Testis (tissue), 3 donors: ENCODE results near the gene MRPL10. TPM values are rescaled to one million over a fixed set of nuclear protein-coding genes. Genes with fewer than 3 reads are reported as not detected.
A peak's percentile ranks its signal among the peaks of the same experiment; 100 is the strongest.

ENCODE experiments used
- DNase-seq: peaks from one replicate; pipeline ENCODE4 v3.0.0-alpha.2; 2019
- H3K27ac ChIP-seq, 2 donors: fragments of 200-600 bp; sonication (generic); one replicate each; pipeline ENCODE4 v1.5.1; 2019
- H3K27me3 ChIP-seq: fragments of 200-600 bp; sonication (generic); one replicate; pipeline ENCODE4 v1.5.1; 2019
- H3K36me3 ChIP-seq: fragments of 200-600 bp; sonication (generic); one replicate; pipeline ENCODE4 v1.5.1; 2017; ENCODE audit warnings: low read depth; ENCODE audit errors: missing control alignments
- H3K4me1 ChIP-seq: fragments of 200-600 bp; sonication (generic); one replicate; pipeline ENCODE4 v1.5.1; 2019
- H3K4me3 ChIP-seq, 2 donors: fragments of 200-600 bp; sonication (generic); one replicate each; pipeline ENCODE4 v1.5.1; 2017 to 2019
- H3K9me3 ChIP-seq: fragments of 200-600 bp; sonication (generic); one replicate; pipeline ENCODE4 v1.5.1; 2017
- POLR2A ChIP-seq: fragments of 450-650 bp; IDR thresholded peaks from one replicate; pipeline ENCODE4 v1.6.1; 2017; ENCODE audit warnings: antibody characterized with exemption, mild to moderate bottlenecking, moderate library complexity
- WGBS, 2 donors: methylation state at CpG; one replicate each; pipeline ENCODE4 v1.1.5; 2018; 5-methylcytosine and 5-hydroxymethylcytosine counted together
- intact Hi-C: fragments of 100-400 bp; cut with DNase I; formaldehyde crosslinking; loops from one replicate; pipeline ENCODE4 v1.15.1; 2023; ENCODE audit warnings: low total_unique reads
- polyA plus RNA-seq: library from polyadenylated mRNA; stranded (reverse); fragments of 350-450 nt; fragmentation: Illumina TruSeq; extraction: RNeasy Lipid Tissue Mini Kit (QIAGEN cat#74804); gene quantifications from one replicate; pipeline ENCODE4 v1.2.3, GENCODE V29; 2014; ENCODE audit warnings: low read depth, low replicate concordance; ENCODE audit not compliant: insufficient read depth
- total RNA-seq, 2 donors: library from RNA; depleted of rRNA; stranded (reverse); fragments of >200 nt; gene quantifications; one replicate each; pipeline ENCODE4 v1.2.3, GENCODE V29; 2016
- TF ChIP-seq, protein P1 (sequence below), 3 experiments: fragments of 450-650 bp in 2 of 3; fragments of 200-600 bp in 1 of 3; sonication (generic) in 1 of 3; IDR thresholded peaks; one replicate each; pipeline ENCODE4 v1.5.1; 2016 to 2019; ENCODE audit warnings: antibody characterized with exemption in 3 of 3, mild to moderate bottlenecking in 2 of 3, moderate library complexity in 1 of 3

Gene MRPL10
- total and polyA plus RNA-seq, 3 donors from 2014 or later = 47.1 to 51.5 (median 47.4) TPM

DNA sequence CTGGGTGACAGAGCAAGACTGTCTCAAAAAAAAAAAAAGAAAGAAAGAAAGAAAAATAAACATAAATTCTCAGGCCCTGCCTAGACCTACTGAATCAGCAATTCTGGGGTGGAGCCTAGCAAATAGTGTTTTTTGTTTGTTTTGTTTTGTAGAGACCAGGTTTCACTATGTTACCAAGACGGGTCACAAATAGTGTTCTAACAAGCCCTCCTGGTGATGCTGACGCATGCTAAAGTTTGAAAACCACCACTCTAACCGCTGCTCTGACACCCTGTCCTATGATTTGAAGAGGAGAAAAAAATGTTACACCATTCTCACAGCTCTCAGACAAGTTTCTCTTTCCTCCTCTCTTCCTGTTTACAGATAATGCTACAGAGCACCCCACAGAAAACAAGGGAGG is 1.5 kb downstream of the MRPL10 start:
- no peak overlapping the region for H3K4me3 ChIP-seq

GRCh38 chr17:47823519-47823918 is 7.8 kb downstream of the MRPL10 start:
- Histone ChIP-seq H3K27me3 (no peaks in the 10 kb centered on the region), H3K27ac (no peak overlapping the region), H3K4me3 (no peak overlapping the region), H3K36me3 (no peaks in the 10 kb centered on the region), H3K9me3 (no peaks in the 10 kb centered on the region), H3K4me1 (peaks cover 9% of the 10 kb centered on the region)
- intact Hi-C loops = no loop called here
- no peak for TF ChIP-seq POLR2A
- TF ChIP-seq, protein P1, sequence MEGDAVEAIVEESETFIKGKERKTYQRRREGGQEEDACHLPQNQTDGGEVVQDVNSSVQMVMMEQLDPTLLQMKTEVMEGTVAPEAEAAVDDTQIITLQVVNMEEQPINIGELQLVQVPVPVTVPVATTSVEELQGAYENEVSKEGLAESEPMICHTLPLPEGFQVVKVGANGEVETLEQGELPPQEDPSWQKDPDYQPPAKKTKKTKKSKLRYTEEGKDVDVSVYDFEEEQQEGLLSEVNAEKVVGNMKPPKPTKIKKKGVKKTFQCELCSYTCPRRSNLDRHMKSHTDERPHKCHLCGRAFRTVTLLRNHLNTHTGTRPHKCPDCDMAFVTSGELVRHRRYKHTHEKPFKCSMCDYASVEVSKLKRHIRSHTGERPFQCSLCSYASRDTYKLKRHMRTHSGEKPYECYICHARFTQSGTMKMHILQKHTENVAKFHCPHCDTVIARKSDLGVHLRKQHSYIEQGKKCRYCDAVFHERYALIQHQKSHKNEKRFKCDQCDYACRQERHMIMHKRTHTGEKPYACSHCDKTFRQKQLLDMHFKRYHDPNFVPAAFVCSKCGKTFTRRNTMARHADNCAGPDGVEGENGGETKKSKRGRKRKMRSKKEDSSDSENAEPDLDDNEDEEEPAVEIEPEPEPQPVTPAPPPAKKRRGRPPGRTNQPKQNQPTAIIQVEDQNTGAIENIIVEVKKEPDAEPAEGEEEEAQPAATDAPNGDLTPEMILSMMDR (IDR thresholded peaks at IDR 0.05) = no peak
- 85 to 90% methylated on average over 4 of the region's 4 CpGs for WGBS, 2 donors
- DNase-seq = no peak

More for the DNA sequence above, 1.5 kb downstream of the MRPL10 start:
- intact Hi-C loops = no loop called here
- no peaks in the 10 kb centered on the region for H3K9me3 ChIP-seq
- H3K27me3 ChIP-seq = no peaks in the 10 kb centered on the region
- H3K36me3 ChIP-seq = no peaks in the 10 kb centered on the region
- no peak for DNase-seq
- 69 to 82% methylated on average over 3 of the region's 3 CpGs for WGBS, 2 donors
- no peak overlapping the region for H3K27ac ChIP-seq
- TF ChIP-seq POLR2A = no peak
- TF ChIP-seq, protein P1 (IDR thresholded peaks at IDR 0.05) = no peak
- H3K4me1 ChIP-seq = peaks cover 13% of the 10 kb centered on the region

GRCh38 chr17:47822785-47823184 is 8.6 kb downstream of the MRPL10 start:
- Histone ChIP-seq H3K9me3 (no peaks in the 10 kb centered on the region), H3K27ac (no peak overlapping the region), H3K4me1 (peaks cover 9% of the 10 kb centered on the region), H3K27me3 (no peaks in the 10 kb centered on the region), H3K36me3 (no peaks in the 10 kb centered on the region), H3K4me3 (no peak overlapping the region)
- TF ChIP-seq, protein P1 (IDR thresholded peaks at IDR 0.05) = no peak
- no peak for TF ChIP-seq POLR2A
- intact Hi-C loops = no loop called here
- no peak for DNase-seq
- WGBS, 2 donors = 81 to 92% methylated on average over 4 of the region's 4 CpGs

GRCh38 chr17:47821424-47822391 is 9.6 kb downstream of the MRPL10 start, which contains the start of gene OSBPL7:
Gene OSBPL7 (minus strand): TSS chr17:47821794. CDS start chr17:47820278, 1,516 bp downstream.
- Histone ChIP-seq H3K36me3 (no peaks in the 10 kb centered on the region), H3K9me3 (no peaks in the 10 kb centered on the region), H3K27ac (no peak within 1 kb of the TSS), H3K27me3 (no peaks in the 10 kb centered on the region), H3K4me3 (peak within 1 kb of the TSS; percentile 42 to 63), H3K4me1 (peaks cover 9% of the 10 kb centered on the region)
- intact Hi-C loops = no loop called here
- whole genome bisulfite sequencing, 2 donors = 30 to 77% methylated on average over 5 to 21 of the region's 21 CpGs
- no peak for TF ChIP-seq POLR2A
- TF ChIP-seq, protein P1 (IDR thresholded peaks at IDR 0.05) = no peak
- peak; percentile 52 for DNase-seq
